ENCODE data around the gene AHCY.
A peak's percentile ranks its signal among the peaks of the same experiment; 100 is the strongest.
"Not testable (repeated sequence)": the region's sequence is repeated elsewhere in the genome, so short reads cannot be mapped to it uniquely, and the experiment has no call there.

AHCY gene

GRCh38 chr20:34302723-34303533 lies at the start of gene AHCY:
AHCY (minus strand) TSS chr20:34303355; CDS start chr20:34303270, 85 bp downstream.
- peak; percentile 98 for DNase-seq

DNA sequence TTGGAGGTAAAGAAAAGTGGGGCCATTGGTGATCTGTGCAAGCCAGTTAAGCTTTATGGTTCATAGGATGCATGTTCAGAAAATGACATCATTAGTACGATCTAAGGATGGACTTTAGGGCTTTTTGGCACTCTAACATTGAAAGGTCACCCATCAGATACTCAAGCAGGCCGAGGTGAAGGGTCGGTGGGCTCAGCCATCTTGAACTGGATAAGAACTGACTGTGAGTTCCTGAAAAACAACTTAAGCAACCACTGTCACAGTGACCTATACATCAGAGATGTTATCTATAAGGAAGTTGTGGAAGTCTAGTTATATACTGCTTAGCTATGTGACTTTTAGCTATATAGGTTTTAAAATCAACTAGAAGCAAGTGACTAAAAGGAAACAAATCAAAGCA lies 46.9 kb upstream of the AHCY start:
- DNase-seq: peak; percentile 30

- peak; percentile 54 for DNase-seq
Observed at GRCh38 chr20:34347571-34347970, 44.4 kb upstream of the AHCY start.

DNA sequence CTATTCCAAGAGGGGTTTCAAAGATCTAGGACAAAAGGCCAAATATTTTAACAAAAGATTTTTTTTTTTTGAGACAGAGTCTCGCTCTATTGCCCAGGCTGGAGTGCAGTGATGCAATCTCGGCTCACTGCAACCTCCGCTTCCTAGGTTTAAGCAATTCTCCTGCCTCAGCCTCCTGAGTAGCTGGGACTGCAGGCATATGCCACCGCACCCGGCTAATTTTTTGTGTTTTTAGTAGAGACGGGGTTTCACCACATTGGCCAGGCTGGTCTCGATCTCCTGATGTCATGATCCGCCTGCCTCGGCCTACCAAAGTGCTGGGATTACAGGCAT lies 43.3 kb upstream of the AHCY start:
- not testable (repeated sequence) for DNase-seq

DNA sequence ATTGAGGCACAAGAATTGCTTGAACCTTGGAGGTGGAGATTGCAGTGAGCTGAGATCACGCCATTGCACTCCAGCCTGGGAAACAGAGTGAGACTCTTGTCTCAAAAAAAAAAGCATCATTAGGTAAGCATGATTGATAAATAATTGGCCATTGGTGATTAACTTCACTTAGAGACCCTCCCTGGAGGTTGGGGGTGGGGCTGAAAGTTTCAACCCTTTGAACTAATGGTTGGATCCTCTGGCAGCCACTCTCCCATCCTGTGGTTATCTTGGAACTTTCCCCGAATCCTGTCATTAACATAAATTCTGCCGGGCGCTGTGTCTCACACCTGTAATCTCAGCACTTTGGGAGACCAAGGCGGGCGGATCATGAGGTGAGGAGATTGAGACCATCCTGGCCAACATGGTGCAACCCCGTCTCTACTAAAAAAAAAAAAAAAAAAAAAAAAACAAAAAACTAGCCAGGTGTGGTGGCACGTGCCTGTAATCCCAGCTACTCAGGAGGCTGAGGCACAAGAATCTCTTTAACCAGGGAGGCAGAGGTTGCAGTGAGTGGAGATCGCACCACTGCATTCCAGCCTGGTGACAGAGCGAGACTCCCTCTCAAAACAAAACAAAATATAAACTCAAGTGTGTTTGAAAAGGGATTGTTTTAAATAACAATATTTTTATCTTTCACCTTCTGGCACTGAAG lies 42.8 kb upstream of the AHCY start:
- not testable (repeated sequence) for DNase-seq

- DNase-seq: no peak
Observed at GRCh38 chr20:34345402-34345736, 42.2 kb upstream of the AHCY start.

- DNase-seq: no peak
Observed at GRCh38 chr20:34344238-34344637, 41.1 kb upstream of the AHCY start.

DNA sequence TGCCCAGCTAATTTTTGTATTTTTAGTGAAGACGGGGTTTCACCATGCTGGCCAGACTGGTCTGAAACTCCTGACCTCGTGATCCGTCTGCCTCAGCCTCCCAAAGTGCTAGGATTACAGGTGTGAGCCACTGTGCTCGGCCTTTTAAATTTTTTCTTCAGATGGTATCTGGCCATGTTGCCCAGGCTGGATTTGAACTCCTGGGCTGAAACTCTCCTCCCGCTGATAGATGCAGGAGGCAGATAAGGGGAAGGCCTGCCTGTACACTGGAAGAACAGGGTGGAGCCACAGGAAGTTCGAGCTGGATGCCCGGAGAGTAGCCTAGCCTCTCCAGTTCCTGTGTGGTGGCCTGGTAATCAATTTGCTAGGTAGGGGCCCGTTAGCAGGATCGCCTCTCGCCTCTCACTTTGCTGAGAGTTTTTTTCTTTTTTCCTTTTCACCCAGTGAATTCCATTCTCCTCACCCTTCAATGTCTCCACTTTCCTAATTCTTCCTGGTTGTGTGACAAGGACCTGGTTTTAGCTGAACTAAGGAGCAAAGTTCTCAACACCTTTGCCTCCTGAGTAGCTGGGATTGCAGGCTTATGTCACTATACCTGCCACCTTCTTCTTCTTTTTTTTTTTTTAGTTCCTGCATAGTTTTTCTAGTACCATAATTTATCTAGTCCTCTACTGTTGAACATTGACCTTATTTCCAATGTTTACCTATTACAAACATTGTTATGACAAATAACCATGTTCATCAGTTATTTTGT lies 40.5 kb upstream of the AHCY start:
- no peak for DNase-seq

DNA sequence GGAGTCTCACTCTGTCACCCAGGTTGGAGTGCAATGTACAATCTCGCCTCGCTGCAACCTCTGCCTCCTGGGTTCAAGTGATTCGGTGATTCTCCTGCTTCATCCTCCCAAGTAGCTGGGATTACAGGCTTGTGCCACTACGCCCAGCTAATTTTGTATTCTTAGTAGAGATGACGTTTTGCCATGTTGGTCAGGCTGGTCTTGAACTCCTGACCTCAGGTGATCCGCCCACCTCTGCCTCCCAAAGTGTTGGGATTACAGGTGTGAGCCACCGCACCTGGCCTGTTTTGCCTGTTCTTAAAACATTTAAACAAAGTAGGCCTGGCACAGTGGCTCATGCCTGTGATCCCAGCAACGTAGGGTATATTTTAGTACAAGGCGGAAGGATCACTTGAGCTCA lies 38.0 kb upstream of the AHCY start:
- not testable (repeated sequence) for DNase-seq

- DNase-seq: not testable (repeated sequence)
Observed at GRCh38 chr20:34340726-34341125, 37.6 kb upstream of the AHCY start.

- DNase-seq: no peak
Observed at GRCh38 chr20:34337982-34338726, 35.0 kb upstream of the AHCY start.

- DNase-seq: no peak
Observed at GRCh38 chr20:34337544-34337943, 34.4 kb upstream of the AHCY start.

DNA sequence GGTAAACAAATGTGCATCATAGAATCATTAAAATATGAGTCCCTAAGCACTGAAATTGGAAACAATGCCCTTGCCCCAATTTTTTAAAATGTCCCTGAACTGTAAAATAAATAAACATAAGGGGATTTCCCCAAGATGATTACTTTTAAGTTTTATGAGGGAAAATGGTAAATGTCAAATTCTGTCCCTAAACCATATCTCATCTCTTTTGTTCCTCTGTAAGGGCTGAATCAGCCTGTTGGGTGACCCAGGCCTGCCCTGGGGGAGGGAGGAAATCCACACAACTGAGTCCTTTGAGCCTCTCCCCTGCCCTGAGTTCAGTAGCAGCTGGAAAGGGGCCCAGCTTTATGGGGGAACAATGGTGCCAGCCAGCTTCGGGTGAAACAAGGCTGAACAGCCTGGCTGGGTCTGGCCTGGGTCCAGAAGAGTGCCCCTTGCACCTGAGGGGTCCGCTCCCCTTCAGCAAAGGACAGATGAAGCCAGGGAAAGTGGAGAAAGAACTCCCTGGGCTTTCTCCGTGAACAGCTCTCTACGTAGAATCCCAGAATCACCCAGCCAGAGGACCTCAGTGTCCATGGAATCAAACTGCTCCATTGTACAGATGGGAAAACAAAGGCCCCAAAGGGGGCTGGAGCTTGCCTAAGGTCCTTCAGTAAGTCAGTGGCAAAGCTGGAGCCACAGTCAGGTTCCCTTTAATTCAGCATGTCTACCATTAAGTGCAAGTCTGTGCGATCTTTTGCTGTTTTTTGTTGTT lies 31.7 kb upstream of the AHCY start:
- DNase-seq: no peak

DNA sequence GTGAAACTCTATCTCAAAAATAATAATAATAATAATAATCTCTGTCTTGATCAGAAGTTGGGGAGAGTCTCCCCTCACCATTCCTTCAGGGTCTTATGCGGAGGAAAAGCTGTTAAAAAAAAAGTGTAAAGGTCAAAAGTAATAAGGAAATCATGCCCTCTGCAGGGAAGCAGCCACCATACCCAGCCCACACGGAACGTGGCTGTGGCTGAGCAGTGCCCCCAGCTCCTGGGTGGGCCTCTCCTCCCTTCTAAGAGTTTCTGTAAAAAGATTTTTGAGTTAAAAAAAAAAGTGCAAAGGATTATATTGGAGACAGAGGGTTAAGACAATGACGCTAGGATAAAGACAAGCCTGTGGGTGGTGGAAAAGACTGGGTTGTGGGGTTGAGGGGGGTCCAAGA lies 30.6 kb upstream of the AHCY start:
- DNase-seq: no peak

- no peak for DNase-seq
Observed at GRCh38 chr20:34332262-34332920, 29.2 kb upstream of the AHCY start.

DNA sequence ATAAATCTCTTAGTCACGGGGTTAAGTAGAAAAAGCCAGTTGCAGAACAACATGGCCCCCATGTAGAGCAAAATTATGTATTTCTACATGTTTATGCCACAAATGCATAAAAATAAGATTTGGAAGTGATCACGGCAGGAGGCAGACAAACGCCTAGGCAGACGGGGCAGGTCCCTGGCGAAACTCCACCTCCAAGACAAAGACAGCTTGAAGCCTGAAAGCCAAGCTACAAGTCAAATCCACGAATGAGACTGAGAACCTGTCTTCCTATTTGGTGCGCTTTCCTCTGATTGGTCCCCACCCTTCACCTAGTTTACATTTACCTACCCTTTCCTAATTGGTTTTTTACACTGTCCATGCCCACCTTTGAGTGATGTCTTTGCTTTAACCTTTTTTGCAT lies 28.7 kb upstream of the AHCY start:
- no peak for DNase-seq

GRCh38 chr20:34330861-34331544 lies 27.8 kb upstream of the AHCY start:
- not testable (repeated sequence) for DNase-seq

DNA sequence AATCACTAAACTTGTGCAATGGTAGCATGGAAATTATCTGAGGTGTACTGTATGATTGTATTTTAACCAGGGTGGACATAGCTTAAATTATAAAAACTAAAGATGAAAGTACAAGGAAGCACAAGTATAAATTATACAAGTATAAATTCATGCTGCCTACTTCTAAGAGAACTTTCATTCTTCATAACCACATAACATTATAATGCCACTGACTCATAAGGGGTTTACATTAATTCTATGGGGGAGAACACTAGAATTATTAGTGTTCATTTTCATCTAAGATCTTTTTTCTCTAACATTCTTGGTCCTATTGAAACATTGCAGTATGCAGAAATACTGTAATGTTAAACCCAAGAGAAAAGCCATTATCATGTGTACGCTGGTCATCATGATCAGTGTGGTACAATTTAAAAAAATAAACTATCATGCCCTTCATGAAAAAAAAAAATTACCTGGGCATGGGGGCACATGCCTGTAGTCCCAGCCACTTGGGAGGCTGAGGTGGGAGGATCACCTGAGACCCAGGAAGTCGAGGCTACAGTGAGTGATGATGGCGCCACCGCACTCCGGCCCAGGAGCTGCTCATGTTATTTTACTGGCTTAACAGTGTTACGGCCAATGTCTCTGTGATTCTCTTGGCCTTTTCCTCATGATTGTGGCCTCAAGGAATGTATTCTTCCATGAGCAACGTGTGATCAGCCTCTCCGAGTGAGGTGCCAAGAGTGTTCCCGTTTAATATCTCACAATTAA lies 25.9 kb upstream of the AHCY start:
- DNase-seq: no peak

DNA sequence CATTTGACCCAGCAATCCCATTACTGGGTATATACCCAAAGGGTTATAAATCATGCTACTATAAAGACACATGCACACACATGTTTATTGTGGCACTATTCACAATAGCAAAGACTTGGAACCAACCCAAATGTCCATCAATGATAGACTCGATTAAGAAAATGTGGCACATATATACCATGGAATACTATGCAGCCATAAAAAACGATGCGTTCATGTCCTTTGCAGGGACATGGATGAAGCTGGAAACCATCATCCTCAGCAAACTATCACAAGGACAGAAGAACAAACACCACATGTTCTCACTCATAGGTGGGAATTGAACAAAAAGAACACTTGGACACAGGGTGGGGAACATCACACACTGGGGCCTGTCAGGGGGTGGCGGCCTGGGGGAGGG lies 25.1 kb upstream of the AHCY start:
- not testable (repeated sequence) for DNase-seq

DNA sequence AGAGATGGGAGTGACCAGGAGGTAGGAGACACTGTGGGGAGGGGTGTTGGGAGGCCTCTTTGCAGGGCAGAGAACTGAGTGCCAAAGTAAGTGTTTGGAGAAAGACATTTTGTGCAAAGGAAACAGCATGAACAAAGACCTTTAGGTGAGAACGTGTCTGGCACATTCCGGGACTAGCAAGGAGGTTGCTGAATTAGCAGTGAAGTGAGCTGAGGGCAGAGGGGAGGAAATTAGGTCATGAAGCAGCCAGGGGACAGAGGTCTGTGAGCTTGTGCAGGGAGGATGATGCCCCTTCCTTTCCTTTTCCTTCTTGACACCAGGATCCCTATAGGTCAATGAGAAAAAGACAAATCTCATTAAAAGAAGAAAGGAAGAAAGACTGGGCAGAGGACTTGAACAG lies 21.4 kb upstream of the AHCY start:
- no peak for DNase-seq

Data from inflammatory macrophage treated with lipopolysaccharide for 4 hours (primary cell).